NCI-H510A treated with DMSO at 0.1 percent for 48 hours (cell line): Measurements from ENCODE around the gene DPP4.

Experiments used
- DNase-seq: peaks from one replicate; lab custom pipeline; 2025; lab: John Stamatoyannopoulos, UW

Gene DPP4

DNA sequence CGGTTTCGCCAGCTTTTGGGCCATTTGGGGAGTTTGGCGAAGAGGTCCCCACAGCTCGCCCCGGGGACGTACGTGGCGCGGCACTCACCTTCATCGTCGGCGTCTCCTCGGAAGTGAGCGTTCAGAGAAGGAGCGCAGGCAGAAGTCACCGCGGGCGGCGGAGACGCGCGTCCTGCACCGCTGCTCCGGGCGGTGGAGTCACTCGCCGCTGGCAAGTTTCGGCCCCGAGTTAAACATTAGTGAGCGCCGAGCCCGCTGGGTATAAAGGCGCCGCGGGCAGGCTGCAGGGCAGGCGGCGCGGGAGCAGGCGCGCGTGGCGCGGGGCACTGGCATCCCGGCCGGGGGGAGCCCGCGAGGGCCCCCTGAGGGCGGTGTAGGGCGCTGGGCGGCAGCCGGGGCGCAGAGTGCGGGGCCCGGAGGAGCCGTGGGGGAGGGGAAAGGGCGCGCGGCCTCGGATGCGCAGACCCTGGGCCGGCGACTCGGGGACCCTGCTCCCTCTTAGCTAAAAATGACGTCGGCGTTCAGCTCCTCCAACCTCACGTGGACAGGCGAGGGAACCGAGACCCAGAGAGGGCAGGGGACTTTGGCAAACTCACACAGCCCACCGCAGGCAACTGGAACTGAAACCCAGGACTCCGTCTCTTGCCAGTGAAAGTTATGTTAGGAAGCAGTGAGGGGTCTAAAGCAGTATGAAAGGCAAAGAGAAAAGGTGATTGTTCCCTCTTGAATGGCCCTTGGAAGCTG is at the start of gene DPP4:
Gene DPP4 (minus strand): TSS at position 328 of the 744 bp plus-strand sequence. CDS start 234 bp downstream, at position 94.
- peak; percentile 3 for DNase-seq

DNA sequence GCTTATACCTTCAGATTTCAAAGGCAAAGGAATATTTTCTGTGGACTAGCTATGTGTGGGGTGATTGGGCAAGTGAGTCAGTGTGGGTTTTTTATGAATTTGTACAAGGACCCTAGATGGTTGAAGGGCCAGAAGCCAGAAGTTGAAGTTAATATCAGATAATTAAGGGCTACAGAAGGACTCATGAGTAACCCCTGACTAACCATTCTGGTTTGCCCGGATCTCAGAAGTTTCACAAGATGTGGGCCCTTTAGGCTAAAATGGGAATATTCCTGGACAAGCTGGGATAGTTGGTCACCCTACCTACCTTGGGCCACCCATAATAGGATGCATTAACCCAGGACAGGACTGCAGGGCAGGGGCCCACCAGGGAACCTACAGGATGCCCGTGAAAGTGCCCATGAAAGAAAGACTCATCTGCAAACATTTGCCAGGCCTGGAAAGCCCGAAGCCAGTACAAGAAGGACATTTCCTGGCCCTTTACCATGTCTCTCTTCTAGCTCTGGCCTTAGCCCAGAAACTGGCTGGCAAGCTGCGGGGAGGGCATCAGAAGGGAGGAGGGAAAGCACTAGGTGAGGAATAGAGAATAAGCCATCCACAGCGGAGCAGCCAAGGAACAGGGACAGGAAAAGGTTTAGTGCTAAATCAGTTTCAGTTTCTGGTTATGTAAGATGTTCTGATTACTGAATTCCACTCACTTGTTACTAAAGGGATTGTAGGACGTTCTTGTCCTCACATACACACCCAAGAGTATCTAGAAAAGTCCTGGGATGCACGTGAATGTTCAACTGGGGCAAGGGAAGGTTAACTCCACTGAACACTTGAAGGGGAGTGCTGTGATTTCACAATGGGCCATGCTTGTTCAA is 44.4 kb upstream of the DPP4 start:
- no peak for DNase-seq

DNA sequence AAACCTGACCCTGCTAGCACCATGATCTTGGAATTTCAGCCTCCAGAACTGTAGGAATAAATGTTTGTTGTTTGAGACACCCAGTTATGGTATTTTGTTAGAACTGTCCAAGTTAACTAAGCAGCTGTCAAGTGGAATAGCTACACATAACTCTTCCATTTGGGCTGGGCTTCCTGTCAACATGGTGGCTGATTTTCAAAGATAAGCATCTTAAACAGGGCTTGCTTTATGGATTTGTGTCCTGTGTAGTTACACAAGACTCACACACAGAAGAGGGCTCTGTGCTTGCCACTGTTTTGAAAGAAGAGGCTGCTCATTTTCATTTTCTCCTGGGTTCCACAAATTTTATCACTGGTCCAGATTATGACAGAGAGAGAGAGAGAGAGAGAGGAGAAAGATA is 42.3 kb upstream of the DPP4 start:
- DNase-seq: no peak

DNA sequence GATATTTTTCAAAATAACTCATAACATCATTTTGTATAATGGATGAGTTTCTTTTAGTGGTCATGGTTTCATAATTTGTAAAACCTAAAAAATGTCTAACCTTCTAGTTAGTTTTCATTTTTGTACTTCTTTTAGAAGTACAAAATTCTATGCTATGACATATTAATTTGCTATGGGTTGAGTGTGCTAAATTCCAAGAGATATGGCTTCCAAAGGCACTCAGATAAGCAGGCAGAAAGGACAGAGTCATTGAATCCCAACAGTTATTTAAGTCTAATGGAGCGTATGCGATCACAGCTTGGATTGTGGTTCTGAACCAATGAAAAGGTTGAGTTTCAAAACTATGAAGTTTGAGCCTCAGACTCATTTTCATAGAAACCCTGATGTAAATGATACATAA is 41.1 kb upstream of the DPP4 start:
- DNase-seq: no peak

DNA sequence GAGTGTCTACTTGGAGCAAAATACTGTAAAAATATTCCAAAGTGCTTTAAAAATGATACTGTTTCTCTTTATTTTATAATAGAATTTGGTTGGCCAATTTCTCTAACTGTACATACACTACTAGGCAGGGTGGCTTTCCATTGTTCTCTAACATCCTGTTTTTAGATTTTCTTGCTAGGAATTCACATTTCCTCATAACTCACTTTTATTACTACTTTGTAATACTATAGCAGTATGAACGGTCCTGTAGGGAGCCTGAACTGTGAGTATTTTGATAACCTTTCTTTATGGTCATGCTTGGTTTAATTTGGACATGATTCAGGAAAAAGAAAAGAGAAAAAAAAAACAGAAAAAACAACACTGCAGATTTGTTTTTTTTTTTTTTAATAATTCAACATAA is 40.3 kb upstream of the DPP4 start:
- no peak for DNase-seq

DNA sequence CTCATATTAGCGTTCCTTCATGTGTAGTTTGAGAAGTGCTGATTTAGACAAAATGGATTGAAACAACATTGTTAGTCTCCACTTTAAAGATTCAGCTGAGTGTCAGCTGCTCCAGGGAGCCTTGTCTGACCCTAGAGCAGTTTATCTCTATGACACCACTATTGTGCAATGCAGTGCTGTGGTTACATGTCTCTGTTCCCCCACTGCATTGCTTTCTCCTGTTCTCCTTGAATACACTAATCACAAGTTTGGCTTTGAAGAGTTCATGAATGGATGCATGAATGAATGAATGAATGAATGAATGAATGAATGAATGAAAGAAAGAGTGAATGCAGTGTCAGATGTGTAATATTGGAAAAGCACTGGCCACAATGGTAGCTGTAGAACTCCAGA is 39.8 kb upstream of the DPP4 start:
- DNase-seq: no peak

DNA sequence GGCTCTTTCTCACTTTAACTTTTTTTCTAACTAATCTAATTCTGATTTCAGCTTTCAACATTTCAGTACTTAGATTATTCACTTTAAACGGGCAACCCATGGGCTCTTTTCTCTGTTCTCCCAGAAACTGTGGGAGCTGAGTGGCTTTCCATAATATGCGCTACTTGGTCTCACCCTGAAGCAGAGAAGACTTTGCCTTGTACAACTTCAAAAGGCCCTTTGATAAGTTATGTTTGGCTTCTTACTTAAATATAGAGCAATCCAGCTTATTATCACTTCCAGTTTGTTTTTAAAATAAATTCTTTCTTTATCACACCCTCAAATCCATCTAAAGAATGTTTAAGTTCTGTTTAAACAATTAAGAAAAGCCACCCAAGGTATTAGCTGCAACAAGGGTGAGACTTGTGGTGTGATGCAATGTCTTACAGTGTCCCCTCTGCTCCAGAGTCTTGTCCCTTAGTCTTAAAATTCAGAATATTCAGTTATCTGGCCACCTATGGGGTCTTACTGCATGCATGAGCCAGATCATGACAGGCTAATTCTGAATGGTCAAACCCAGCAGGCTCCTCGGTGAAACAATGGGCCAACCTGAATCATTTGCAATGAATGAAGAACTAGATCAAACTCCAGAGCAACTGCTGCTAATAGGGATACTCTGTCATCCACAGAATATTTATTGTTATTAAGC is 39.2 kb upstream of the DPP4 start:
- DNase-seq: no peak

DNA sequence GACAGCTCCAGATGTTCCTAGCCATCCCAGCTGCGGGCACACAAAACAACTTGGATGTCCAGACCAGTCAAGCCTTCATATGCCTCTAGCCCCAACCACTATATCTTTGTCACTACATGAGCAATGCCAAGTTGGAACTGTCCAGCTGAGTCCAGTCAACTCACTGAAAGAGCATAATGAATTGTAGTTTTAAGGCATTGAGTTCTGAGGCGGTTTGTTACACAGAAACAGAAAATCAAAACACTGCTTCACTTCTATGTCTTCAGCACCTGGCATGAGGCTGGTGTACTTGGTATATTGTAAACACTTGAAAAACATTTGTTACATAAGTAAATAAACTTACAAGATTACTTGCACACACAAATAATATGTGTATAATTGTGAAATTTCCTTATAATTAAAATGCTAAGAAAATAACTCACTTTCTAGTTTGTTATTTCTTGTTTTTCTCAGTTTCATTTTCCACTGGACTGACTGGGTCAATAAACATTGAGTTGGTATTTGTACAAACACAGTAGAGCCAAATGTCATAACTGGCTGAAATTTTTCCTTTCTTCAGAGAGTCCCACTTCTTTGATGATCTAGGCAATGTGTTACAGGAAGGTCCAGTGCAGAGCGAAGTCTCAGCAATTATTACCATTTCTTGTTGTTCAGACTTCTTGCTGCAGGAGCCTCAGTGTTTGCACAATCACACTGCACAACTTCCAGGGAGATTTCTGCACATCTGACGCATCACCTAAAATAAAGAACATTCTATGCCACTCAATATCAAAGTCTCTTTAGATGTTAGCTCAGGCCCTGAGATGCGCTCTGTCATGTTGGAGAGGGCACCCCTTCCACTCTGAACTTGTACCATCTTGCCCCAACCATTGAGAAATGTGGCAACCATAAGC is 38.2 kb upstream of the DPP4 start:
- no peak for DNase-seq

DNA sequence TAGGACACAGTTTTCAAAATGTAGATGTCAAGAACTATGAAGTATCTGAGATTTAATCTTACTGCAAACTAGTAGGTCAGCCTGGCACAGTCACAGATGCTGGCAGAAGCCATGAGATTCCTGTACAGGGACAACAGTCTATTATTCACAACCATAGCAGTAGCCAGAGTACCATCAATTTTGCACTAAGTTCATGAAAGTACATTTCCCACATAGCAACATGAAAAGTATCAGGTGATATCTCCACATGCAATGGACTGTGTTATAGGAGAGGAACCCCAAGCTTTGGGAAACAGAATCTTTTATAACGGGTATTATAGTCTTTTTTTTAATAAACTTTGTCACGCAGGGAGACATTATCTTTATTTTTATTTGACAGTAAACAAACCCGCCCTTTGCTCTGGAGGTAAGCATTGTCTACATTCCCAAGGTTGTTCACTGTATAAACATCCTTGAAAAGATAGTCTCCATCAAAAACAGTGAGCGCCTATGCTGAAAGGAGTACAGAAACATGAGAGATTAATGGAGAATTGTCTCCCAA is 33.4 kb upstream of the DPP4 start:
- no peak for DNase-seq

DNA sequence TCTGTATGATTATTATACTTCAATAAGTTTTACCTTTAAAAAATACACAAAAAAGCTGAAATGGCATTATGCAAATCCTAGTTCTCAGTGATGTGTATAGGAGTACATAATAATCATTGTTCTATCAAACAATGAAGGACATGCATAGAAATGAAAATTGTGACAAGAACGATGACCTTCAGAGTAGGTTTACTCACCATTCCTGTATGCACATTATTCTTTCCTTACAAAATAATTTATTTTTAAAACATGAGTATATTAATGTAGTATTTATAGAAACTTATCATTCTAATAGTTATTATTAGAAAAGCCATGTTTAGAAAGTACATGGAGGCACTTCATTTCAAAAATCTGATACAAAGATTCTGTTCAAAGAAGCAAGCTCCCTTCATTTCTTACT is 32.7 kb upstream of the DPP4 start:
- DNase-seq: no peak

DNA sequence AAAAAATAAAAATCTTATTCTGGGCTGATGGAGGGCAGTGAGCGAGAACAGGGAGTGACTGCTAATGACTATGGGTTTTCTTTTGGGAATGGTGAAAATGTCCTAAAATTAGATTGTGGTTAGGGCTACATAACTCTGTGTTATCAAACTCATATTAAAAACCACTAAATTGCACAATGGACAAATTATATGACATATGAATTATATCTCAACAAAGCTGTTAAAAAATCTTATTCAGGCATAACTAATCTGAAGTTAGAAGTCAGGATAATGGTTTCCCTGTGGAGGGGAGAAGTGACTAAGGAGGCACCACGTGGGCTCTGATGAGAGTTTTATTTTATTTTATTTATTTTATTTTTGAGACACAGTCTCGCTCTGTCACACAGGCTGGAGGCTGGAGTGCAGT is 32.1 kb upstream of the DPP4 start:
- no peak for DNase-seq

DNA sequence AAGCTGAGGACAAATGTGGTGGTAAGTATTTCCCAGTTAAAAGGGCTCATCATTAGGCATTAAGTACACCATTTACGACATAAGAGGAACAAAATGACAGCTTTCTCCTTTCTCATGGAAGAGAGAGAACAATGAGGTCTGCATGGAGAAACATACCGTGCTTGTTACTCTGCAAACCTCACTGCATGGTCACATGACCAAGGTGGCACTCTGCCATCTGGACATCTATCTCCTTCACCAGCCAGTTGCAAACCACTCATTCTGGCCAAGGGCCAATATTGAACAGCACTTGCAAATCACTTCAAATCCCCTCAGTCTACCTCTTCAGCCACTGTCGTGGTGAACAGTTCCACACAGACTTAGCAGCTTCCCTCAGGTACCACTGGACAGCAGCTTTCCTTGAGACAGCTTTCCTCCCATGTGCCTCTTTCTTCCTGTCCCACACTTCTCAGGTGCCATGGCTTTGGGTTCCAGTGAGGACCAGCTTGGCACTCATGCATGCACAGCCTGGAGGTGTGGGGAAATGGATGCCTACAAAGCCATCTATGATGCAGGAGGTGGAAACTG is 29.5 kb upstream of the DPP4 start:
- DNase-seq: peak; percentile 80

DNA sequence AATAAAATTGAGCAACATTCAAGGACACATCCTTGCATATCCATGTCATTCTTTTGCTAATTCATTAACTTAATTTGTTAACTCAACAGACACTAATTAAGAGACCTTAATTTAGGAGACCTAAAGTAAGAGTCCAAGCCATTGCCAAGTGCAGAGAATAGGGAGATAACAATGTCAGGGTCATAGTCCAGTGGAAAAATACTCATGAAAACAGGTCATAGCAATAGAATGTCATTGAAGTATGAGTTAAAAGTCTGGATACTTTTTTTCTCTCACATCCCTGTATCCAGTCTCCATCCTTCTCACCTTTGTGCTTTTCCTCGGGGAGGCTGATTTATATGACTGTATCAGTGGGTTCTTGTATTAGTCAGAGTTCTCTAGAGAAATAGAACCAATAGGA is 26.6 kb upstream of the DPP4 start:
- no peak for DNase-seq

DNA sequence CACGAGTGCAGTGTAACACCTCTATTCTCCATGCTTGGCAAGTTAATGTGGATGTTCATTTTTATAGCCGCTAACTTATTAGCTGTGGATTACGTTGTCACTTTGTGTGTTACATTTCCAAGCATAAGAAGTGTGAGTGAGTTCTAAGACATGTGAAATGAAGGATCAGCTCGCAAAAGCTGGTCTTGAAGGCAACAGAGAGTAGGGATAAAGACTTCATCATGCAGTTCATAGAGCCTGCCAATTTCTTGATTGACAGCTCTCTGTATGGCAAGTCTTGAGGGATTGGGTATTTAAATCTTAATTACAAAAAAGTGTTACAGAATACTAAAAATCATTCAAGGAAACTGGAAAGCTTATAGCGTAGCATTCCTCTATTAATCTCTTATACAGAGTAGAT is 25.8 kb upstream of the DPP4 start:
- DNase-seq: no peak

DNA sequence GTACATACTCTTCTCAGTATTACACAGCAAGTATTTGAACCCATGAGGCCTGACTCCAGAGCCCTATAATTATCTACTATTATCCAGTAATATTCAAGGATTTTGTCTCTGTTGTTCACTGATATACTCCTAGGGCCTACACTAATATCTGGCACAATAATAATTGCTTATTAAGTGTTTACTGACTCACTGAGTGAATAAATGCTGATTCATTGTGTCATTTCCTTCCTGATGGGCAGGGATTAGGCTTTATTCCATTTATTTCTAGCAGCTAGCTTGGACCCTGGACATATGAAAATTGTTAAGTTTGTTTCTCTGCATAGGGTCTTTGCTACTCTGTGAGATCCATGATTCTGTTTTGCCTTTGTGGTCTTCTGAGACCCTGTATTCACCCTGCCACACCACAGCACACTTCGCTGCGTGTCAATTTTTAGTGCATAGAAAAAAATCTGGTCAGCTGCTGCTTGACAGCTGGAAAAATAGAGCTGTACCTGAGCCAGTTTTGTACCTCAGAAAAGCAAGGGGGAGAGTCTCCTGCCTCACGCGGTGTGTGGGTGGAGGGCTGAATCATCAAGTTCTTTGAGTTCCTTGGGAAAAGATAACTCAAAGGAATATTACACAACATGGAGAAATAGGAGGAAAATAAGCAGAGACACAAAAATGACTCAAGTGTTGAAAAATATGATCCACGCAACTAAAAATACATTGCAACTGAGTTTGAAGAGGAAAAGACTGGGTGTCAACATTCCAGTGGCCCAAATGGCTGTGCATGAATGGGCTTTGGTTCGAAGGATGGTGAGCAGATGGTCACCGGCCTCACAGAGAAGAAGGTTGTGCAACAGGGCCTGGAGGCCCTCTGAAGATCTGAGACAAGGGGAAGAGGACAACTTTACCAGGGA is 18.9 kb upstream of the DPP4 start:
- DNase-seq: no peak

DNA sequence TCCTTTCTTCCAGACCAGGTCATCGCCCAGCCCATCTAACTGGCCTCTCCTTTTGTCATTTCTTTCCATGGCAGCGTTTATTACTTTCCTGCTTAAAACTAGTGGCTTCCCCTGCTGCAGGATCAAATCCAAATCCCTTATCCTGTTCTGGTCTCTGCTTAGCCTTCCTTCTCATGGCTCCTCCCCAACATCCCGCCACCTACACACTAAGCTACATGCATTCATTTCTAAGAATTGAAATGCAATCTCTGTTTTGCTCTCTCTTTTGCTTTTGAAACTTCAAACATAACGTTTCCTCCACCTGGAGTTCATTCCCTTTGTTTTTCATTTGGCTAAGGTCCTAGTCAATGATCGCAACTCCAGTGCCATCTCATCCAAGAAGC is 18.0 kb upstream of the DPP4 start:
- no peak for DNase-seq

DNA sequence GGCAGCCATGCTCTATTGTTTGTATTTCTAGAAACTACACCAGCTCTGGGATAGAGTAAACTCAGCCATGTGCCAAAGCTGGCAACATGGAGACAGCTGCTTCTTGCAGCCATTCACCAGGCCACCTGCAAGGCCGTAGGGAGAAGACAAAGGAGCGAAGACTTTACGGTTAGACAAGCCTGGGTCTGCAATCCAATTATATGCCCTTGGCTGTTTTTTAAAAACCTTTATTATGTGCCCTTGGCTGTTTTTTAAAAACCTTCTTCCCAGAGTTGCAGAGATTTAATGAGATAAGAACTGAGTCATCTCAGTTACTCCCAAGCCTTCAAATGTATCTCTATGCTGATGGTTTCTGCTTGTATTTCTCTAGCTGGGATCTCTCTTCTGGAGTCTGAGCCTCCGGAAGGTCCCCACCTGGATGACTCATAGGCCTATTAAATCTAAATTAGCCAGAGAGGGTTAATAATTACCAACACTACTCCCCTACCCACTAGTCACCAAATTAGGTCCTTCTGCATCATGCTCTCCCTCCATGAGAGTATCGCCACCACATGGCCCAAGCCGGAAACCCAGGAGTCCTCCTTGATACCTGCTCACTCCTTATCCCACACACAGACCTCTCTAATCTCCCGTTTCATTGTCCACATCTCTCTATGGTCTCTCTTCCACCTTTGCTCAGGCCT is 17.5 kb upstream of the DPP4 start:
- DNase-seq: no peak

DNA sequence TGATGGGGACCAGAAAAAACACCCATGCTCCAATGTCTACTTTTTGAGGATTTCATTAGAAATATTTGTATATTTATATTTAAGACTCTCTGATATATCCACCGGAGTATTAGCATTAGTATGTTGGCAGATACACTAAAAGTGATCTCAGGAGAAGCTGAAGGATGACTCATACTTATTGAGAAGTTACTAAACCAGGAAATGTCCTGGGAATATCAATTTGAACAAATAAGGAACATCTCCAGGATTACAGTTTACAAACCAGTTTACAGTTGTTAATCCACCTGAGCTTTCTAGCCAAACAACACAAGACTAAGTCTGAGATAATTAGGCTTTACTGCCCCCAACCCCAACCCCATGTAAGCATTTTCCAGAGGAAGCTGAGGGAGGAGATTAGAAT is 16.1 kb upstream of the DPP4 start:
- DNase-seq: no peak

DNA sequence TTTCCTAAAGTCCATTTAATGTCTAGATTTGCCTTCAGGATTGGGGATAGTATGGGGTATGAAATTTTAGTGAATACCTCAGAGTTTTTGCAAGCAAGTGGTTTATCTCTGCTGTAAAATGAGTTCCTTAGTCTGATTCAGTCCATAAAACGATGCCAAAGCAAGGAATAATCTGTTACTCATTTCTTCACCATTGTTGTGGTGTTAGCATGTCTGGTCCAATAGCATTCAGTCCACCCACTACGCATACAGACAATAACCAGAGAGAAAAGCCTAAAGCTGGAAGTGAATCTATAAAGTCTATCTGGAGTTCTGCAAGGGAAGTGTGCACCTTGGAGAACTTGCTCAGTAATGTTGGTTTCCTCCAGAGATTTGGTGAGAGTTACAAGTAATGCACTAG is 12.9 kb upstream of the DPP4 start:
- DNase-seq: no peak
